CD4-positive, CD25-positive, alpha-beta regulatory T cell (primary cell): ENCODE results near the gene IL20. TPM values are rescaled to one million over a fixed set of nuclear protein-coding genes. Genes with fewer than 3 reads are reported as not detected.

Experiments used
- polyA plus RNA-seq, 4 donors: library from polyadenylated mRNA; unstranded; fragments of 300-500 nt; fragmentation: Illumina TruSeq; gene quantifications; one replicate each; pipeline ENCODE4 v1.2.3, GENCODE V29; 2021
- total RNA-seq: library from RNA; stranded (reverse); gene quantifications from one replicate; pipeline ENCODE4 v1.2.3, GENCODE V29; 2022

Gene IL20
- total and polyA plus RNA-seq, 5 donors from 2014 or later, result not detected

Other genes with a start within 250 kb of the IL20 start
- 0.67 TPM for gene DYRK3, start 230.1 kb upstream of the IL20 start, total RNA-seq
- under 1 TPM in 1 of 4 donors, not detected in 3; 0.32 TPM for gene DYRK3, start 230.1 kb upstream of the IL20 start, polyA plus RNA-seq
- 167 TPM for gene MAPKAPK2, start 180.7 kb upstream of the IL20 start, total RNA-seq
- 1 to 10 TPM; 2.4 to 3.8 (median 2.9) TPM for gene MAPKAPK2, start 180.7 kb upstream of the IL20 start, polyA plus RNA-seq
- gene IL19, start 94.8 kb upstream of the IL20 start, total RNA-seq, result not detected
- gene IL19, start 94.8 kb upstream of the IL20 start, polyA plus RNA-seq, result not detected
- gene IL10, start 93.1 kb upstream of the IL20 start, total RNA-seq, result 7.0 TPM
- 1 to 10 TPM in 2 of 4 donors, under 1 TPM in 2; 0.60 to 4.4 (median 2.0) TPM for gene IL10, start 93.1 kb upstream of the IL20 start, polyA plus RNA-seq
- gene IL24, start 31.8 kb downstream of the IL20 start, total RNA-seq, result not detected
- 10 to 100 TPM; 25.0 to 36.3 (median 29.6) TPM for gene IL24, start 31.8 kb downstream of the IL20 start, polyA plus RNA-seq
- 393 TPM for gene FCMR, start 56.3 kb downstream of the IL20 start, total RNA-seq
- 100 to 1,000 TPM; 888 to 986 (median 949) TPM for gene FCMR, start 56.3 kb downstream of the IL20 start, polyA plus RNA-seq
- not detected for gene PIGR, start 80.8 kb downstream of the IL20 start, total RNA-seq
- not detected for gene PIGR, start 80.8 kb downstream of the IL20 start, polyA plus RNA-seq
- not detected for gene FCAMR, start 104.8 kb downstream of the IL20 start, total RNA-seq
- not detected for gene FCAMR, start 104.8 kb downstream of the IL20 start, polyA plus RNA-seq
- gene C1orf116, start 167.1 kb downstream of the IL20 start, total RNA-seq, result 0.32 TPM
- gene C1orf116, start 167.1 kb downstream of the IL20 start, polyA plus RNA-seq, result not detected
- 10.8 TPM for gene YOD1, start 185.6 kb downstream of the IL20 start, total RNA-seq
- 1 to 10 TPM in 2 of 4 donors, under 1 TPM in 2; 0.76 to 1.6 (median 1.0) TPM for gene YOD1, start 185.6 kb downstream of the IL20 start, polyA plus RNA-seq
- 1.1 TPM for gene PFKFB2, start 187.7 kb downstream of the IL20 start, total RNA-seq
- under 1 TPM in 3 of 4 donors, not detected in 1; 0.32 to 0.72 (median 0.46) TPM for gene PFKFB2, start 187.7 kb downstream of the IL20 start, polyA plus RNA-seq
- 0.72 TPM for gene C4BPB, start 223.2 kb downstream of the IL20 start, total RNA-seq
- gene C4BPB, start 223.2 kb downstream of the IL20 start, polyA plus RNA-seq, result not detected
- gene C4BPA, start 238.6 kb downstream of the IL20 start, total RNA-seq, result not detected
- gene C4BPA, start 238.6 kb downstream of the IL20 start, polyA plus RNA-seq, result not detected